GM12878 (cell line): ENCODE data around the gene NQO1. TPM values are rescaled to one million over a fixed set of nuclear protein-coding genes. Genes with fewer than 3 reads are reported as not detected.

Experiments
- ATAC-seq: fragments of 200-7000 bp; cut with Tn5 transposase; 3 replicates; pipeline ENCODE4 v1.9.1; 2020; ENCODE audit warnings: mild to moderate bottlenecking, moderate library complexity
- BruUV-seq: library from RNA; stranded (reverse); fragments of 400-500 nt; replicated peaks from 2 replicates; lab custom pipeline; 2021; lab: Mats Ljungman, UMichigan
- CTCF ChIA-PET: fragments of 300-600 bp; sonication (Branson Sonifier 250); formaldehyde crosslinking; extraction: SDS; loops from one replicate; lab custom pipeline; 2021; ENCODE audit warnings: inconsistent platforms; lab: Yijun Ruan, JAX
- POLR2A ChIA-PET: fragments of 350-600 bp; formaldehyde crosslinking; extraction: SDS; loops from one replicate; lab custom pipeline; 2021; ENCODE audit warnings: inconsistent platforms; lab: Charles Lee
- RAD21 ChIA-PET: fragments of 300-600 bp; sonication (Branson Sonifier 250); formaldehyde crosslinking; loops from one replicate; lab custom pipeline; 2023; ENCODE audit warnings: antibody characterized with exemption; ENCODE audit not compliant: unreplicated experiment; lab: Charles Lee
- SMC1A ChIA-PET: fragments of 300-600 bp; sonication (Branson Sonifier 250); formaldehyde crosslinking; loops from one replicate; lab custom pipeline; 2023; ENCODE audit not compliant: unreplicated experiment, uncharacterized antibody; lab: Charles Lee
- DNase-seq: peaks from one replicate; pipeline ENCODE4 v3.0.0-alpha.2; 2011; ENCODE audit warnings: low read depth, low spot score
- FAIRE-seq: peaks from 3 replicates; lab custom pipeline; 2011; peaks lifted over from hg19 to GRCh38; lab: Jason Lieb, UNC
- H2AFZ ChIP-seq: 2 replicates; pipeline ENCODE4 v1.6.0; 2011; ENCODE audit warnings: low read depth, low read length, control low read depth; ENCODE audit not compliant: control insufficient read depth
- H3K27ac ChIP-seq: 2 replicates; pipeline ENCODE4 v1.5.1; 2011; ENCODE audit warnings: control low read depth; ENCODE audit not compliant: control insufficient read depth, insufficient read depth
- H3K27me3 ChIP-seq, 2 experiments: replicated peaks in 1 of 2; 2 replicates each; pipeline versions ENCODE4 v1.6.0 to v1.6.1; 2011; ENCODE audit warnings: low read length in 1 of 2; ENCODE audit not compliant: control insufficient read depth in 2 of 2, insufficient read depth in 2 of 2
- H3K36me3 ChIP-seq, 2 experiments: 2 replicates each; pipeline ENCODE4 v1.5.1; 2011; ENCODE audit warnings: low read length in 1 of 2; ENCODE audit not compliant: control insufficient read depth in 2 of 2, insufficient read depth in 2 of 2
- H3K4me1 ChIP-seq: 2 replicates; pipeline ENCODE4 v1.6.1; 2011; ENCODE audit warnings: mild to moderate bottlenecking, low read length, moderate library complexity, mixed read lengths; ENCODE audit not compliant: control insufficient read depth, insufficient read depth
- H3K4me2 ChIP-seq: 2 replicates; pipeline ENCODE4 v1.6.0; 2011; ENCODE audit warnings: control low read depth; ENCODE audit not compliant: control insufficient read depth, insufficient read depth
- H3K4me3 ChIP-seq: fragments of 200-600 bp; sonication (generic); 2 replicates; pipeline ENCODE4 v1.5.1; 2016
- H3K79me2 ChIP-seq: 2 replicates; pipeline ENCODE4 v1.6.0; 2011; ENCODE audit warnings: low read length; ENCODE audit not compliant: control insufficient read depth, insufficient read depth
- H3K9ac ChIP-seq: 2 replicates; pipeline ENCODE4 v1.8.0; 2011; ENCODE audit warnings: low read length, control low read depth, mixed read lengths; ENCODE audit not compliant: control insufficient read depth, insufficient read depth
- H3K9me3 ChIP-seq: replicated peaks from 3 replicates; pipeline ENCODE4 v1.5.1; 2011; ENCODE audit warnings: mild to moderate bottlenecking, low read length; ENCODE audit not compliant: control insufficient read depth, insufficient read depth
- H4K20me1 ChIP-seq: 2 replicates; pipeline ENCODE4 v1.6.0; 2011; ENCODE audit not compliant: control insufficient read depth, insufficient read depth
- HCFC1 ChIP-seq: fragments of 150-350 bp; IDR thresholded peaks from 2 replicates; pipeline ENCODE4 v1.6.1; 2014; ENCODE audit warnings: low read length
- IRF5 ChIP-seq: fragments of 450-650 bp; IDR thresholded peaks from 2 replicates; pipeline ENCODE4 v1.6.1; 2017; ENCODE audit warnings: borderline replicate concordance
- NR2C1 ChIP-seq: fragments of 450-650 bp; IDR thresholded peaks from 2 replicates; pipeline ENCODE4 v1.6.1; 2017; ENCODE audit warnings: antibody characterized with exemption, mild to moderate bottlenecking, moderate library complexity
- PAX8 ChIP-seq: fragments of 450-650 bp; IDR thresholded peaks from 2 replicates; pipeline ENCODE4 v1.6.1; 2017; ENCODE audit warnings: mild to moderate bottlenecking, moderate library complexity
- POLR2AphosphoS5 ChIP-seq: IDR thresholded peaks from 2 replicates; pipeline ENCODE4 v1.6.1; 2011; ENCODE audit warnings: mild to moderate bottlenecking, low read length, inconsistent platforms
- SREBF1 ChIP-seq: IDR thresholded peaks from 2 replicates; pipeline ENCODE4 v1.6.1; 2012; ENCODE audit warnings: mild to moderate bottlenecking, low read length
- YY1 ChIP-seq: IDR thresholded peaks from 2 replicates; pipeline ENCODE4 v1.6.1; 2011; ENCODE audit warnings: low read depth, mild to moderate bottlenecking, low read length
- WGBS: methylation state at CpG from one replicate; pipeline ENCODE4 v1.1.6; 2016; ENCODE audit warnings: low lambda C conversion rate; ENCODE audit not compliant: insufficient replicate concordance, insufficient coverage; ENCODE audit errors: missing lambda C conversion rate; 5-methylcytosine and 5-hydroxymethylcytosine counted together
- in situ Hi-C: fragments of 300-500 bp; cut with MboI; formaldehyde crosslinking; loops from 9 replicates; pipeline ENCODE4 v1.14.3; 2018; ENCODE audit warnings: mixed read lengths
- intact Hi-C: fragments of 100-400 bp; cut with micrococcal nuclease; formaldehyde crosslinking; loops from one replicate; pipeline ENCODE4 v1.14.2; 2022; ENCODE audit not compliant: unreplicated experiment
- polyA plus RNA-seq, 11 experiments: library from polyadenylated mRNA; depleted of rRNA in 4 of 11; unstranded in 6 of 11; stranded (reverse) in 5 of 11; fragments of >200 nt; fragmentation: Nextera tagmentation in 4 of 11; fragmentation: Illumina TruSeq in 1 of 11; extraction: Ambion mirVana in 4 of 11; extraction: Trizol in 1 of 11; gene quantifications; 1 replicate in 1 of 11; 2 replicates in 10 of 11; pipeline versions ENCODE4 v1.2.1 to v1.2.3, GENCODE V29; 2011 to 2016; ENCODE audit warnings: inconsistent platforms in 2 of 11, missing spikeins in 2 of 11, low read depth in 1 of 11
- total RNA-seq, 4 experiments: library from RNA; depleted of rRNA in 3 of 4; stranded (reverse); fragments of >200 nt in 3 of 4; fragmentation: Illumina TruSeq in 1 of 4; extraction: Trizol in 1 of 4; gene quantifications; 2 replicates each; pipeline versions ENCODE4 v1.2.1 to v1.2.3, GENCODE V29; 2013 to 2021
- TF ChIP-seq, protein P1 (sequence below): IDR thresholded peaks from 2 replicates; pipeline ENCODE4 v1.6.1; 2011; ENCODE audit warnings: mild to moderate bottlenecking, low read depth, low read length, moderate library complexity; ENCODE audit not compliant: insufficient replicate concordance
- TF ChIP-seq, protein P2 (sequence below): fragments of 450-650 bp; IDR thresholded peaks from 2 replicates; pipeline ENCODE4 v1.6.1; 2018; ENCODE audit warnings: borderline replicate concordance, mild to moderate bottlenecking; ENCODE audit not compliant: partially characterized antibody

Gene NQO1
- total and polyA plus RNA-seq, 10 of the 15 experiments (the other 5 are each of a cell fraction or from before 2014, with no cell fraction given), result 24.6 to 84.9 (median 34.6) TPM

DNA sequence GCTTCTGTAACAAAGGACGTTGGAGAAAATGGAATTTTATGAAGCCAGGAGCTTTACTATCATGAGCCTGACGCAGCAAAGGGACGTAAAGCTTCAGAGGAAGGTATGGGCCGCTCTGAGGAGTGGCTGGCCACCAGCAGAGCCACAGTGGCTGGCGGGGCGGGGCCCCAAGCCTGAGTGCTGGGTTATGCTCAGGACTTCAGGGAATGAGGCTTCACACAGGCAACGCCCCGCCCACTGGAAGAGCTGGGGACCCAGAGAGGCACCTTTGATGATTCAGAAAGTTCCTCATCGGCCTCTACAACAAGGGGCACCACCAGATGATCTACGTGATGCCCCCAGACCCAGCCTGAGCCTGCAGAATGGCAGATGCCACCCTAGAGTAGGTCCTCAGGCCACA is 19.6 kb upstream of the NQO1 start (continued):
- TF ChIP-seq, protein P1, sequence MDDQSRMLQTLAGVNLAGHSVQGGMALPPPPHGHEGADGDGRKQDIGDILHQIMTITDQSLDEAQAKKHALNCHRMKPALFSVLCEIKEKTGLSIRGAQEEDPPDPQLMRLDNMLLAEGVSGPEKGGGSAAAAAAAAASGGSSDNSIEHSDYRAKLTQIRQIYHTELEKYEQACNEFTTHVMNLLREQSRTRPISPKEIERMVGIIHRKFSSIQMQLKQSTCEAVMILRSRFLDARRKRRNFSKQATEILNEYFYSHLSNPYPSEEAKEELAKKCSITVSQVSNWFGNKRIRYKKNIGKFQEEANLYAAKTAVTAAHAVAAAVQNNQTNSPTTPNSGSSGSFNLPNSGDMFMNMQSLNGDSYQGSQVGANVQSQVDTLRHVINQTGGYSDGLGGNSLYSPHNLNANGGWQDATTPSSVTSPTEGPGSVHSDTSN, result no peak
- TF ChIP-seq PAX8 (no peak), IRF5 (no peak), SREBF1 (no peak), NR2C1 (no peak), HCFC1 (no peak)

GRCh38 chr16:69745232-69745612 is 18.9 kb upstream of the NQO1 start:
- ChIA-PET RAD21 (no interaction called here), SMC1A (no interaction called here), POLR2A (interaction anchor here (0.9 kb wide), 1 partner anchor 8 kb away, joined by 3 read pairs; no protein-coding TSS in a partner anchor), CTCF (interaction anchor here (1.0 to 2.7 kb wide), 3 partner anchors 9 to 350 kb away, joined by 3 to 11 read pairs (median 6); partner anchors contain the start of gene NOB1)
- H3K27me3 ChIP-seq, result no peaks in the 10 kb centered on the region
- H3K9ac ChIP-seq, result no peak overlapping the region
- ATAC-seq, result no peak
- peaks cover 40 to 64% of the 10 kb centered on the region in 2 experiments for H3K36me3 ChIP-seq
- H2AFZ ChIP-seq, result no peak overlapping the region
- intact Hi-C loops, result no loop called here
- H3K4me3 ChIP-seq, result no peak overlapping the region
- no peak overlapping the region for H3K4me2 ChIP-seq
- H3K27ac ChIP-seq, result no peak overlapping the region
- no peak for DNase-seq
- peaks cover 2% of the 10 kb centered on the region for H3K79me2 ChIP-seq
- WGBS, result 93% methylated on average over 11 of the region's 11 CpGs
- in situ Hi-C loops, result no loop called here
- H3K9me3 ChIP-seq, result no peaks in the 10 kb centered on the region
- H4K20me1 ChIP-seq, result no peaks in the 10 kb centered on the region
- FAIRE-seq, result no peak
- H3K4me1 ChIP-seq, result no peaks in the 10 kb centered on the region
- BruUV-seq, result no TSS peak
- TF ChIP-seq POLR2AphosphoS5 (0 out of 2 replicates have a peak, but pooled peaks have one; percentile 24), YY1 (no peak)
- TF ChIP-seq, protein P2, sequence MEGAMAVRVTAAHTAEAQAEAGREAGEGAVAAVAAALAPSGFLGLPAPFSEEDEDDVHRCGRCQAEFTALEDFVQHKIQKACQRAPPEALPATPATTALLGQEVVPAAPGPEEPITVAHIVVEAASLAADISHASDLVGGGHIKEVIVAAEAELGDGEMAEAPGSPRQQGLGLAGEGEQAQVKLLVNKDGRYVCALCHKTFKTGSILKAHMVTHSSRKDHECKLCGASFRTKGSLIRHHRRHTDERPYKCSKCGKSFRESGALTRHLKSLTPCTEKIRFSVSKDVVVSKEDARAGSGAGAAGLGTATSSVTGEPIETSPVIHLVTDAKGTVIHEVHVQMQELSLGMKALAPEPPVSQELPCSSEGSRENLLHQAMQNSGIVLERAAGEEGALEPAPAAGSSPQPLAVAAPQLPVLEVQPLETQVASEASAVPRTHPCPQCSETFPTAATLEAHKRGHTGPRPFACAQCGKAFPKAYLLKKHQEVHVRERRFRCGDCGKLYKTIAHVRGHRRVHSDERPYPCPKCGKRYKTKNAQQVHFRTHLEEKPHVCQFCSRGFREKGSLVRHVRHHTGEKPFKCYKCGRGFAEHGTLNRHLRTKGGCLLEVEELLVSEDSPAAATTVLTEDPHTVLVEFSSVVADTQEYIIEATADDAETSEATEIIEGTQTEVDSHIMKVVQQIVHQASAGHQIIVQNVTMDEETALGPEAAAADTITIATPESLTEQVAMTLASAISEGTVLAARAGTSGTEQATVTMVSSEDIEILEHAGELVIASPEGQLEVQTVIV, result no peak
